Activated naive CD4-positive, alpha-beta T cell treated with anti-CD3 and anti-CD28 coated beads for 36 hours (primary cell): Measurements from ENCODE around the gene CHDH. TPM values are rescaled to one million over a fixed set of nuclear protein-coding genes. Genes with fewer than 3 reads are reported as not detected.

ENCODE experiments used
- CTCF ChIA-PET: fragments of 350-600 bp; sonication (Branson Sonifier 250); formaldehyde crosslinking; loops from one replicate; lab custom pipeline; 2021; ENCODE audit warnings: antibody characterized with exemption; lab: Charles Lee
- DNase-seq: peaks from one replicate; pipeline ENCODE4 v3.0.0-alpha.2; 2020
- H3K27ac Mint-ChIP-seq: one replicate; pipeline ENCODE4 v1.8.0; 2021; ENCODE audit warnings: mild to moderate bottlenecking, mixed read lengths
- H3K27me3 Mint-ChIP-seq: one replicate; pipeline ENCODE4 v1.8.0; 2021; ENCODE audit warnings: low read depth, mixed read lengths
- H3K36me3 Mint-ChIP-seq: one replicate; pipeline ENCODE4 v1.8.0; 2021; ENCODE audit warnings: low read depth, mixed read lengths
- H3K4me1 Mint-ChIP-seq: one replicate; pipeline ENCODE4 v1.8.0; 2021; ENCODE audit warnings: low read depth, mixed read lengths
- H3K4me3 Mint-ChIP-seq: one replicate; pipeline ENCODE4 v1.8.0; 2021; ENCODE audit warnings: mild to moderate bottlenecking, moderate library complexity, mixed read lengths
- H3K9me3 Mint-ChIP-seq: one replicate; pipeline ENCODE4 v1.8.0; 2021; ENCODE audit warnings: mixed read lengths
- intact Hi-C: fragments of 100-400 bp; cut with micrococcal nuclease; formaldehyde crosslinking; loops from one replicate; pipeline ENCODE4 v1.15.1; 2023
- total RNA-seq, 2 experiments: library from RNA; stranded (reverse); gene quantifications; one replicate each; pipeline ENCODE4 v1.2.3, GENCODE V29; 2021

CHDH gene
- total RNA-seq, 2 experiments from 2014 or later: 0.12 to 0.35 TPM

GRCh38 chr3:53833053-53833645 is 13.1 kb downstream of the CHDH start:
- Mint-ChIP-seq H3K27me3 (no peaks in the 10 kb centered on the region), H3K4me1 (no peaks in the 10 kb centered on the region), H3K9me3 (no peaks in the 10 kb centered on the region), H3K4me3 (no peak overlapping the region), H3K27ac (no peak overlapping the region), H3K36me3 (no peaks in the 10 kb centered on the region)
- DNase-seq: no peak
- intact Hi-C loops: no loop called here
- CTCF ChIA-PET: no interaction called here

GRCh38 chr3:53830944-53831343 is 15.3 kb downstream of the CHDH start:
- intact Hi-C loops: no loop called here
- H3K27me3 Mint-ChIP-seq: no peaks in the 10 kb centered on the region

GRCh38 chr3:53829605-53830004 is 16.6 kb downstream of the CHDH start:
- intact Hi-C loops: no loop called here
- Mint-ChIP-seq H3K9me3 (no peaks in the 10 kb centered on the region), H3K4me3 (no peak overlapping the region), H3K4me1 (no peaks in the 10 kb centered on the region), H3K36me3 (no peaks in the 10 kb centered on the region), H3K27ac (no peak overlapping the region), H3K27me3 (no peaks in the 10 kb centered on the region)
- CTCF ChIA-PET: no interaction called here
- DNase-seq: no peak

More at GRCh38 chr3:53830944-53831343, 15.3 kb downstream of the CHDH start:
- Mint-ChIP-seq H3K27ac (no peak overlapping the region), H3K4me3 (no peak overlapping the region), H3K36me3 (no peaks in the 10 kb centered on the region), H3K9me3 (no peaks in the 10 kb centered on the region), H3K4me1 (no peaks in the 10 kb centered on the region)
- no peak for DNase-seq
- CTCF ChIA-PET: no interaction called here

GRCh38 chr3:53828581-53828980 is 17.6 kb downstream of the CHDH start:
- no peak for DNase-seq
- intact Hi-C loops: no loop called here
- Mint-ChIP-seq H3K27ac (no peak overlapping the region), H3K4me3 (no peak overlapping the region), H3K27me3 (no peaks in the 10 kb centered on the region), H3K36me3 (no peaks in the 10 kb centered on the region), H3K4me1 (no peaks in the 10 kb centered on the region), H3K9me3 (no peaks in the 10 kb centered on the region)
- CTCF ChIA-PET: no interaction called here

GRCh38 chr3:53826048-53826447 is 20.2 kb downstream of the CHDH start:
- no peaks in the 10 kb centered on the region for H3K9me3 Mint-ChIP-seq

GRCh38 chr3:53824795-53825194 is 21.4 kb downstream of the CHDH start:
- no peak for DNase-seq
- Mint-ChIP-seq H3K27ac (no peak overlapping the region), H3K9me3 (no peaks in the 10 kb centered on the region), H3K36me3 (no peaks in the 10 kb centered on the region), H3K4me3 (no peak overlapping the region), H3K4me1 (no peaks in the 10 kb centered on the region), H3K27me3 (no peaks in the 10 kb centered on the region)
- intact Hi-C loops: no loop called here
- CTCF ChIA-PET: no interaction called here

More at GRCh38 chr3:53826048-53826447, 20.2 kb downstream of the CHDH start:
- Mint-ChIP-seq H3K36me3 (no peaks in the 10 kb centered on the region), H3K27me3 (no peaks in the 10 kb centered on the region), H3K4me3 (no peak overlapping the region), H3K27ac (no peak overlapping the region), H3K4me1 (no peaks in the 10 kb centered on the region)
- intact Hi-C loops: no loop called here
- CTCF ChIA-PET: interaction anchor here (0.6 kb wide), 1 partner anchor 10 kb away, joined by 4 read pairs; no protein-coding TSS in a partner anchor
- no peak for DNase-seq

GRCh38 chr3:53823956-53824657 is 22.1 kb downstream of the CHDH start:
- CTCF ChIA-PET: no interaction called here
- H3K4me3 Mint-ChIP-seq: no peak overlapping the region
- no peaks in the 10 kb centered on the region for H3K27me3 Mint-ChIP-seq
- no peaks in the 10 kb centered on the region for H3K4me1 Mint-ChIP-seq
- H3K36me3 Mint-ChIP-seq: no peaks in the 10 kb centered on the region
- H3K9me3 Mint-ChIP-seq: no peaks in the 10 kb centered on the region
- H3K27ac Mint-ChIP-seq: no peak overlapping the region
- intact Hi-C loops: no loop called here
- no peak for DNase-seq

GRCh38 chr3:53823026-53823955 is 22.9 kb downstream of the CHDH start:
- Mint-ChIP-seq H3K27ac (no peak overlapping the region), H3K36me3 (no peaks in the 10 kb centered on the region), H3K4me1 (no peaks in the 10 kb centered on the region), H3K27me3 (no peaks in the 10 kb centered on the region), H3K4me3 (no peak overlapping the region), H3K9me3 (no peaks in the 10 kb centered on the region)
- DNase-seq: no peak
- CTCF ChIA-PET: no interaction called here
- intact Hi-C loops: no loop called here

GRCh38 chr3:53822331-53822741 is 23.9 kb downstream of the CHDH start:
- intact Hi-C loops: no loop called here
- Mint-ChIP-seq H3K9me3 (no peaks in the 10 kb centered on the region), H3K4me1 (peaks cover 2% of the 10 kb centered on the region), H3K36me3 (no peaks in the 10 kb centered on the region), H3K27ac (no peak overlapping the region), H3K4me3 (no peak overlapping the region), H3K27me3 (peaks cover 3% of the 10 kb centered on the region)
- CTCF ChIA-PET: interaction anchor here (0.5 kb wide), 1 partner anchor 274 kb away, joined by 4 read pairs; no protein-coding TSS in a partner anchor
- no peak for DNase-seq

GRCh38 chr3:53821631-53822121 is 24.5 kb downstream of the CHDH start:
- no peak overlapping the region for H3K4me3 Mint-ChIP-seq
- no peak overlapping the region for H3K27ac Mint-ChIP-seq
- intact Hi-C loops: no loop called here
- no peaks in the 10 kb centered on the region for H3K9me3 Mint-ChIP-seq
- peaks cover 3% of the 10 kb centered on the region for H3K27me3 Mint-ChIP-seq
- CTCF ChIA-PET: interaction anchor here (0.5 kb wide), 1 partner anchor 274 kb away, joined by 4 read pairs; no protein-coding TSS in a partner anchor
- DNase-seq: no peak
- H3K4me1 Mint-ChIP-seq: peaks cover 2% of the 10 kb centered on the region
- H3K36me3 Mint-ChIP-seq: no peaks in the 10 kb centered on the region

- H3K27ac Mint-ChIP-seq: no peak overlapping the region
- H3K9me3 Mint-ChIP-seq: no peaks in the 10 kb centered on the region
- no peak overlapping the region for H3K4me3 Mint-ChIP-seq
- H3K27me3 Mint-ChIP-seq: peaks cover 3% of the 10 kb centered on the region
- intact Hi-C loops: no loop called here
- no peaks in the 10 kb centered on the region for H3K36me3 Mint-ChIP-seq
- peaks cover 2% of the 10 kb centered on the region for H3K4me1 Mint-ChIP-seq
- DNase-seq: no peak
- CTCF ChIA-PET: no interaction called here
These were observed 25.3 kb downstream of the CHDH start for GRCh38 chr3:53820756-53821580.
